GM21576 (cell line): ENCODE measurements around the gene EHD3.
"Not testable (repeated sequence)": the region's sequence is repeated elsewhere in the genome, so short reads cannot be mapped to it uniquely, and the experiment has no call there.

ENCODE experiments used
- ATAC-seq: cut with Tn5 transposase; IDR thresholded peaks from one replicate; pipeline ENCODE4 v1.9.1; 2021; ENCODE audit warnings: mild to moderate bottlenecking, moderate library complexity; ENCODE audit not compliant: unreplicated experiment

The EHD3 gene

DNA sequence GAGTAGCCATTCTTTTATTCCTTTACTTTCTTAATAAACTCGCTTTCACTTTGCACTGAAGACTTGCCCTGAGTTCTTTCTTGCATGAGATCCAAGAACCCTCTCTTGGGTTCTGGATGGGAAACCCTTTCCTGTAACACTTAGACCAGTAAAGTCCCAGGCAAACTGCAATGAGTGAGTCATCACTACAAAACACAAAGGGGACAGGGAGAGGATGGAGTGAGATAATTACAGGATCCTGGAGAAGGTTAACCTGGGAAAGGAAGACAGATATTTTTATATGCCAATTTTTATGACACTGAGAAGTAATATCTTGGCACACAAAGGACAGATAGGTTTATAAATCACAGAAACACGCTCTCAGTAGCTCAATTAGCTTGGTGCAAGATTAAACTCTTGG lies 48.7 kb downstream of the EHD3 start:
- ATAC-seq, result no peak

DNA sequence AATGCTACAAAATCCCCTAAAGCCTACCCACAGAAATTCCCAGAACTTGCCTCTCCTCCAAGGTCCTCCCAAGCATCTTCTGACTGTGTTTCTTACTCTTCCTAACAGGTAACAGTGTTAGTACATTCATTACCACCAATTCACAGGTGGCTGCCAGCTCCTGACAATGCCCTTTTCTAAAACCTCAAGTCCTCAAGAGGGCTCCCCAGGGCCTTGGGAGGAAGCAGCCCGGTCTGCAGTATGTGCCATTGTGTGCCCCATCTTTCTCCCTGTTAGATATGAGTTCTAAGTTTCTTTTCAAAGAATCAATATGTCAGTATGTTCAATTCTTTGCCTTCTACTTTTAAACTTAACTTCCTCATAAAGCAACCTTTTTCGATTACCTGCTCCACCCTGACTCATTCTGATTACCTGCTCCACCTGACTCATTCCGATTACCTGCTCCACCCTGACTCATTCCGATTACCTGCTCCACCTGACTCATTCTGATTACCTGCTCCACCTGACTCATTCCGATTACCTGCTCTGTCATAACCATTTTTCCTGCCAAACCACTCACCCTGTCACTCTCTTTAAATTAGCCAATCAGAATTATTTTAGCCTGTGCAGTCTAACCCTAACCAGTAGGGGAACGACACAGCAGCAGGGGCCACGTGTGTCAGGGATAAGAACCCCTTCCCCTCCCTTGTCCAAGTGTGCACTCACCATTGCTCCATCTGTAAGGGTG lies 49.4 kb downstream of the EHD3 start:
- not testable (repeated sequence) for ATAC-seq

- ATAC-seq, result no peak
Measured at GRCh38 chr2:31284107-31284506, 50.2 kb downstream of the EHD3 start.

- no peak for ATAC-seq
Measured at GRCh38 chr2:31286230-31286629, 52.3 kb downstream of the EHD3 start.

- ATAC-seq, result no peak
Measured at GRCh38 chr2:31286961-31287550, 53.1 kb downstream of the EHD3 start.

- no peak for ATAC-seq
Measured at GRCh38 chr2:31287654-31288053, 53.7 kb downstream of the EHD3 start.

- ATAC-seq, result no peak
Measured at GRCh38 chr2:31294196-31294595, 60.2 kb downstream of the EHD3 start.

- no peak for ATAC-seq
Measured at GRCh38 chr2:31296641-31297287, 62.8 kb downstream of the EHD3 start.

DNA sequence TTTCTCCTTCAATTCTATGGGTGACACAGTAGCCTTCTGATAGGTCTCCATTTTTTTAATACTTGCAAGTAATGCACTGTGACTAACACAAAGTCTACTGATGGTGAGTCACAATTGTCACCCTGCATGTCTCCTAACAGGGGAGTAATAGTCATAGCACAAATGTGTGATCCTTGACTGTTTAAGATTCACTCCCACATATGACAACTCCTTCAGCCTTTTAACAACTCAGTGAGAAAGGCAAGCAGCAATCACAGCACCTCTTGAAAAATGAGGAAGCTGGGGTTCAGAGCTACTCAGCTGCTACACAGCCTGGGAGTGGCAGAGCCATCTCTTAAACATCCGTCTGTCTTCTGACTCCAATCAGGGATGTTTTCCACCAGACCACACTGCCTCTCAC lies 63.8 kb downstream of the EHD3 start:
- no peak for ATAC-seq

DNA sequence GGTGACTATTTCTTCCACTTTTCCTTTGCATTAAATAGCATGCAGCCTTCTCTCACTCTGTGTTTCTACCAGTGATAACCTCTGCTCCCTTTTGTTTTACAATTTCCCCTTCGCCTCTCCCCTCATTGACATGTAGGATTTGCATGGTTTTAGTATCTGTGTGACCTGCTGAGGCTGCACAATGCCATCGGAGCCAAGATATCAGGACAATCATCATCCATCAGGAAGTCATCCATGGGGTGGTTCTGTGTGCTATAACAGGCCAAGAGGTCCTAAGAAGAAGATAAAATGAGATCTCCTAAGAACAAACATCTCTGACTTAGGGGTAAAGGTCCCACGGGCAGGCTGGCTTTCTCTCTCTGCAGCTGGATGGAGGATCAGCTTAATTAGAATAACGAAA lies 65.6 kb downstream of the EHD3 start:
- ATAC-seq, result no peak

DNA sequence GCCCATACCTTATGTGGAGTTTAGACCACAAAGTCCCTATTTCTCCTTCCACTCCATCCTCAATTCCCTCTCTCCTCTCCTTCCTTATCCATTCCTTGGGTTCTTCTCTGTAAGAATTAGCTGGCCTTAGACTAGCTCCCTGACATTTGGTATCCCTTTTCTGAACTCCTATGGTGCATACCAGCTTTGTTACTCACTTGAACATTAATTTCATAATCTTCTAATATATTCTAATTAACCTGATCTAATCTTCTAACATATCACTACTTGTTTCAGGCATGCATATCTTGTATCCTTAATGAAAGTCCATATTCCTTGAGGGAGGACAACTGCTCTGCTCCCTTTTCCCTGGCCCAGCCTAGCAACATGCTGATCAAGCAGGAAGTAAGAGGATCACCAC lies 66.4 kb downstream of the EHD3 start:
- no peak for ATAC-seq

- no peak for ATAC-seq
Measured at GRCh38 chr2:31302940-31303563, 69.1 kb downstream of the EHD3 start.

- ATAC-seq, result no peak
Measured at GRCh38 chr2:31304816-31305215, 70.9 kb downstream of the EHD3 start.

- no peak for ATAC-seq
Measured at GRCh38 chr2:31312898-31313297, 78.9 kb downstream of the EHD3 start.

- ATAC-seq, result no peak
Measured at GRCh38 chr2:31314761-31315160, 80.8 kb downstream of the EHD3 start.

DNA sequence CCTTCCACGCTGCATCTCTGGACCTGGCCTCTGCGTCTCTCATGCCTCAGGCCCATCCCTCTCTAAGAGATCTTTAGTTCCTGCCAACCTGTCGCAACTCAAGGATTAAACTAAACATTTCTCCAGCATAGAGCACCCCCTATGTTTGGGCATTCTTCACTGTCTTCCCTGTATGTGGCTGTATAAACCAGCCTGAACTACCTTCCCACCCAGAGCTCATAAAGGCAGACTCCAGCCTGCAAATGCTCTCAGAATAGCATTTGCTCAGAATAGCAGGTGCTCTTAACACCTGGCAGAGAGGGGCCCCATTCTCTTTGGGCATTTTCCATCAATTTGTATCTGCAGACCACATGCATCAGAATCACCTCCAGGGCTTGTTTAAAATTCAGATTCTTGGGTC lies 83.4 kb downstream of the EHD3 start:
- ATAC-seq, result no peak

DNA sequence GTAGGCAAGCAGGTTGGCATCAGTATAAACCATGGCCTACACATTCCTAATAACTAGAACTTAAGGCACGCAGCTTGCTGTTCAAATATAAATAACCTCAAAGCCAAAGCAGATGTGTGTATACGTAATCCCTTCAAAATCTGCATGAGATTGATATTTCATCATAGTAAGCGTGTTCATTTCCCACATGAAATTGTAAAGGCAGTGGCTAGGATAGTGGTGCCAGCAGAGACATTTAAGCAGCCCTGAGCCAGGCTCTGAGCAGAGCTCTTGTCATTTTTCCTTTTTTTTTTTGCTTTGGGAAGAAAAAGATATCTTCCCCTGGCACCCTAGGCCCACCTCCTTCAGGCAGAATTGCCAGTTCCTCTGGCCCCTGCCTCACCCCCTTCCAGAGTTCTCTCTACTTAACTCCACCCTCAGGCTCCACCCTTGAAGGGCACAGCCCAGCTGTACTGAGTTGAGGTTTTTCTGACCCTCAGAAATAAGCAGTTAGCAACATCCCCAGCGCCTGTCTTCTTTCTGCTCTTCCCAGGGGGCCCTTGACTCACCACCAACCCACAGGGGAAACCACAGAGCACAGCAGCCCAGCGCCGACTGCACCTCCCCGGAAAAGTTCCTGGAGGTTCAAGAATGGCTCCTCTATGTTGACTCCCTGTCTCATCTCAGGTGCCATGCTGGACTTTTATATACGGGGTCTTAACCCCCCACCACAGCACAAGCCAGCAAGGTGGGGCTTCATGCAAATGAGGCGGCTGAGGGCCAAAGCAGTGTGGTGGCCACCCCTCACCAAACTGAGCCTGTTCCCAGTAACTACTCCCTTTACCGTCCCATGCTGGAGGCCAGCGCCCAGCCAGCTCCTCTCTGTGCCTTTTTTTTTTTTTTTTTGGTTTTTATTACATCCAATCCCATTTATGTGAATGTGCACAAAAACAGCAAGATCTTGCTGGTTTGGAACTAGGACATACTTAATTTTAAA lies 84.7 kb downstream of the EHD3 start:
- ATAC-seq, result no peak
